ENCODE measurements around the gene ZFYVE27. TPM values are rescaled to one million over a fixed set of nuclear protein-coding genes. Genes with fewer than 3 reads are reported as not detected.

ZFYVE27 gene
- total RNA-seq, 1 donor from 2014 or later = 27.0 TPM

DNA sequence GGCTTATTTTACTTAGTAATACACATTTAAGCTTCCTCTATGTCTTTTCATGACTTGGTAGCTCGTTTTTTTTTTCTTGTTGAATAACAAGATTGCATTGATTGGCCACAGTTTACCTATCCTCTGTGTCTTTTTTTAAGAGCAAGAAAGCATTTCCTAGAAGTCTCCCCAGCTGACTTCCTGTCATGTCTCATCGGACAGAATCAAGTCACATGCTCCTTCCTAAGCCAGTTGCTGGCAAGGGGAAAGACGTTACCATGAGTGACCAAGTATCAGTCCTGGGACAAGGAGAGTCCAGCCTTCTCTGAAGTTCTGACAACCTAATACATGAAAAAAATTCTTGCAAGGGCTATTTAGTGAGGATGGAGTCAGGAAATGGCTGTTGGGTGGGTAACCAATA lies 59.7 kb downstream of the ZFYVE27 start:
- Mint-ChIP-seq H3K27ac (ENCODE audit: unreplicated experiment) (no peak overlapping the region), H3K4me1 (ENCODE audit: unreplicated experiment) (no peaks in the 10 kb centered on the region), H3K36me3 (ENCODE audit: unreplicated experiment) (no peaks in the 10 kb centered on the region), H3K9me3 (ENCODE audit: unreplicated experiment) (peaks cover 11% of the 10 kb centered on the region), H3K27me3 (ENCODE audit: unreplicated experiment) (peaks cover 58% of the 10 kb centered on the region), H3K4me3 (ENCODE audit: unreplicated experiment) (no peak overlapping the region)
- TF ChIP-seq, protein P1, sequence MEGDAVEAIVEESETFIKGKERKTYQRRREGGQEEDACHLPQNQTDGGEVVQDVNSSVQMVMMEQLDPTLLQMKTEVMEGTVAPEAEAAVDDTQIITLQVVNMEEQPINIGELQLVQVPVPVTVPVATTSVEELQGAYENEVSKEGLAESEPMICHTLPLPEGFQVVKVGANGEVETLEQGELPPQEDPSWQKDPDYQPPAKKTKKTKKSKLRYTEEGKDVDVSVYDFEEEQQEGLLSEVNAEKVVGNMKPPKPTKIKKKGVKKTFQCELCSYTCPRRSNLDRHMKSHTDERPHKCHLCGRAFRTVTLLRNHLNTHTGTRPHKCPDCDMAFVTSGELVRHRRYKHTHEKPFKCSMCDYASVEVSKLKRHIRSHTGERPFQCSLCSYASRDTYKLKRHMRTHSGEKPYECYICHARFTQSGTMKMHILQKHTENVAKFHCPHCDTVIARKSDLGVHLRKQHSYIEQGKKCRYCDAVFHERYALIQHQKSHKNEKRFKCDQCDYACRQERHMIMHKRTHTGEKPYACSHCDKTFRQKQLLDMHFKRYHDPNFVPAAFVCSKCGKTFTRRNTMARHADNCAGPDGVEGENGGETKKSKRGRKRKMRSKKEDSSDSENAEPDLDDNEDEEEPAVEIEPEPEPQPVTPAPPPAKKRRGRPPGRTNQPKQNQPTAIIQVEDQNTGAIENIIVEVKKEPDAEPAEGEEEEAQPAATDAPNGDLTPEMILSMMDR (IDR thresholded peaks at IDR 0.05) = no peak
- DNase-seq (ENCODE audit: extremely low spot score, unreplicated experiment) = no peak

DNA sequence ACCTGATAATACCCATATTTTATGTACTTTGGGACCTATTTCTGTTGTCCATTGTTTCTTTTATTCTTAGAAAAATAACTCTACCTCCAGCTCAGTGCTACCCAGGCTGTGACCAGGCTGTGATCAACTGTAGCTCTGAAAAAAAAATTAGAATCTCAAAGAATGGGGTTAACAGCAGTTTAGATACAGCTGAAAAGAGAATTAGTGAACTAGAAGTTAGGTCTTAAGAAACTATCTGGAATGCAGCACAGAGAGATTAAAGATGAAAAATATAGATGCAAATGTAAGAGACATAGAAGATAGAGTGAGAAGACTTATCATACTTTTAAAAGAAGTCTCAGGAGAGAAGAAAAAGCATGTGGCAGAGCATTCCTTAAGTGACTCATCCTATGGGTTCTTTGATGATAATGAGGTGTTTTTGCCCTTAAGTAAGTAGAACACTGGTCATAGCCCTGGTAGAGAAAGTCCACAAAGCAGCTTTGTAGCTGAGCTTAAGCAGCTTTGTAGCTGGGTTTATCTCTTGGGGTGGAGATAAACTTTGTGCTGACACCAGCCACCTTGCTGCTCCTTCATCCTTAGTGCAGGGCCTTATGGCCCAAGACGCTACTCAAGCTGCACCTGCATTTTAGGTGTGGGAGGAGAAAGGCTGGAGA lies 62.2 kb downstream of the ZFYVE27 start:
- no peak for DNase-seq (ENCODE audit: extremely low spot score, unreplicated experiment)
- TF ChIP-seq, protein P1 (IDR thresholded peaks at IDR 0.05) = no peak
- Mint-ChIP-seq H3K27me3 (ENCODE audit: unreplicated experiment) (peaks cover 69% of the 10 kb centered on the region), H3K4me1 (ENCODE audit: unreplicated experiment) (no peaks in the 10 kb centered on the region), H3K9me3 (ENCODE audit: unreplicated experiment) (peaks cover 11% of the 10 kb centered on the region), H3K27ac (ENCODE audit: unreplicated experiment) (no peak overlapping the region), H3K36me3 (ENCODE audit: unreplicated experiment) (no peaks in the 10 kb centered on the region), H3K4me3 (ENCODE audit: unreplicated experiment) (no peak overlapping the region)

- H3K27ac Mint-ChIP-seq (ENCODE audit: unreplicated experiment) = no peak overlapping the region
- H3K4me3 Mint-ChIP-seq (ENCODE audit: unreplicated experiment) = no peak overlapping the region
- H3K36me3 Mint-ChIP-seq (ENCODE audit: unreplicated experiment) = no peaks in the 10 kb centered on the region
- TF ChIP-seq, protein P1 (IDR thresholded peaks at IDR 0.05) = no peak
- no peak for DNase-seq (ENCODE audit: extremely low spot score, unreplicated experiment)
- peaks cover 64% of the 10 kb centered on the region for H3K27me3 Mint-ChIP-seq (ENCODE audit: unreplicated experiment)
- peaks cover 11% of the 10 kb centered on the region for H3K9me3 Mint-ChIP-seq (ENCODE audit: unreplicated experiment)
- no peaks in the 10 kb centered on the region for H3K4me1 Mint-ChIP-seq (ENCODE audit: unreplicated experiment)
These were observed 63.5 kb downstream of the ZFYVE27 start for GRCh38 chr10:97800474-97800873.

DNA sequence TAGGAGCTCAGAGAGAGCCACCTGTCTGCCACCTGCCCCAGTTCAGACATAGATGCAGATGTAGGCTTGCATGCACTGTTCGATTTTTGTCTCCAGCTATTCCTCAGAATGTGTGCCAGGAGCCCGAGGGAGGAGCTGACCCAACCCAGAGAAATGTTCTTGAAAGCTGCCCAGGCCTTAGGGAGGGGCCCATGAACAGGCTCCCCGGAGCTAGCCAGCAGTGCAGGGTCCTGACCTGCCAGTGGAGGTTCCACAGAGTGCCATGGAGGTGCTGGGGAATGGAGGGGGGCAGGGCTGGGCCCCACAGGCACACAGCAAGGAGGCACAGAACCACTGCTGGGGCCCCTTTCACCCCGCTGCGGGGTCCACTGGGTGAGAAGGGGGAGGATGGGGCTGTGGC lies 64.5 kb downstream of the ZFYVE27 start:
- TF ChIP-seq, protein P1 (IDR thresholded peaks at IDR 0.05) = no peak
- H3K27me3 Mint-ChIP-seq (ENCODE audit: unreplicated experiment) = peaks cover 61% of the 10 kb centered on the region
- H3K9me3 Mint-ChIP-seq (ENCODE audit: unreplicated experiment) = peaks cover 11% of the 10 kb centered on the region
- DNase-seq (ENCODE audit: extremely low spot score, unreplicated experiment) = no peak
- H3K36me3 Mint-ChIP-seq (ENCODE audit: unreplicated experiment) = no peaks in the 10 kb centered on the region
- no peak overlapping the region for H3K27ac Mint-ChIP-seq (ENCODE audit: unreplicated experiment)
- H3K4me3 Mint-ChIP-seq (ENCODE audit: unreplicated experiment) = no peak overlapping the region
- no peaks in the 10 kb centered on the region for H3K4me1 Mint-ChIP-seq (ENCODE audit: unreplicated experiment)

- H3K36me3 Mint-ChIP-seq (ENCODE audit: unreplicated experiment) = no peaks in the 10 kb centered on the region
- no peaks in the 10 kb centered on the region for H3K9me3 Mint-ChIP-seq (ENCODE audit: unreplicated experiment)
- no peak for DNase-seq (ENCODE audit: extremely low spot score, unreplicated experiment)
- peaks cover 34% of the 10 kb centered on the region for H3K27me3 Mint-ChIP-seq (ENCODE audit: unreplicated experiment)
- H3K4me3 Mint-ChIP-seq (ENCODE audit: unreplicated experiment) = no peak overlapping the region
- H3K4me1 Mint-ChIP-seq (ENCODE audit: unreplicated experiment) = no peaks in the 10 kb centered on the region
- TF ChIP-seq, protein P1 (IDR thresholded peaks at IDR 0.05) = no peak
- H3K27ac Mint-ChIP-seq (ENCODE audit: unreplicated experiment) = no peak overlapping the region
These were observed 68.4 kb downstream of the ZFYVE27 start for GRCh38 chr10:97805096-97805884.

Data from osteocyte (in vitro differentiated cells).